ENCODE data around the gene BDKRB2. TPM values are rescaled to one million over a fixed set of nuclear protein-coding genes. Genes with fewer than 3 reads are reported as not detected.

The BDKRB2 gene
- total RNA-seq, 1 donor from 2014 or later: 23.3 TPM

DNA sequence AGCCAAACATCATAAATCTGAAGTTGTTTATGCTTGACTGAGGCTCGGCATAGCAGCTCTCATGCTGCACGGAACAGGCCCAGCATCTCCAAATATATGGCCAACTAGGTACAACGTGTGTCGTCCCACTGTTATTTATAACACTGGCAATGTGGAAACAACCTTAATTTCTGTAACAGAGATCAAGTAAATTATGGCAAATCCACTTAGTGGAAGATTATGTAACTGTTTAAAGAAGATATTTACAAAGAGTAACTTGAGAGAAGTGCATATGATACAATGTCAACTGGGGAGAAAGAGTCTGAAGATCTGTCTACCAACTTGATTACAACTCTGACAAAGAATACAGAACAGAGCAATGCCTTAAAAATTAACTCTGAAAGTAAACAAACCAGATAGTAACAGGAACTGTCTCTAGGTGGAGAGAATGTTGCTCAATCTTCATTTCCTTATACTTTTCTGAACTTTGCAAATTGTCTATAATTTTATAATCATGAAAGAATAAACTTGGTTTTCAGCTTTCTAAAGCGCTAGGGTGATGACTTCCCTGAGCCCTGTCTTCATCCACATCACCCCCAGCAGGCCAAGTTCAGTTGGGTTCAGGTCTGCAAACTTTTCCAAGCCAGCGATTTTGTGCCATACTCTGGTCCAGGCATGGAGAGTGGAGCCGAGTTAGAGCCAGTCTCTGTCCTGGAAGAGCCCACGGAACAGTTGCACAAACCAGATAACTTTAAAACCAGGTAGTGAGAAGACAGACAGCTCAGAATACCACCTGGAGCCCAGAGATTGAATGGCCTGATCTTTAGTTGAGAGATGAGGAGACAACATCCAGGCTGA is 44.3 kb upstream of the BDKRB2 start:
- H3K27ac ChIP-seq: peak overlapping the region; percentile 62

DNA sequence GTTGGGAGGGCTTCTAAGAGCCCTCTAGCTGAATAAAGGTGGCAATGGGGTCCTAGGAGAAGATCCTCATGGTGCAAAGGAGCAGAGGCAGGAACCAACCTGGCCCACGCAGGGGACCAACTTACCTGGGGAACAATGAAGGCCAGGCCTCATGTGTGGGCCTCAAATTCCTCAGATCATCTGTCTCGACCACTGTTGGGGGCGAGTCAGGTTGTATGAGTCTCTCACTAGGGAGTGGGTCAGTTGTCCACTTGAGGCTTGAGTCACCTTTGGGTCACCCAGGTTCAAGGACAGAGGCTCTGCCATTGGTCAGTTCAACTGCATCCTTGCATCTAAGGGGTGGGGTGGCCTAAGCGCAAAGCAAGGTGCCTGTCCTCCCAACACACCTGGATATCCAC is 43.7 kb upstream of the BDKRB2 start:
- DNase-seq (ENCODE audit: extremely low spot score in 2 of 2): peak in 1 of 2 donors; percentile 82
- no peaks in the 10 kb centered on the region for H3K36me3 ChIP-seq
- peaks cover 5% of the 10 kb centered on the region for H3K4me1 ChIP-seq
- H3K27me3 ChIP-seq: no peaks in the 10 kb centered on the region
- peak overlapping the region; percentile 62 for H3K27ac ChIP-seq
- no peak overlapping the region for H3K4me3 ChIP-seq
- intact Hi-C loops (cut with DNase I): no loop called here
- TF ChIP-seq, protein P1, sequence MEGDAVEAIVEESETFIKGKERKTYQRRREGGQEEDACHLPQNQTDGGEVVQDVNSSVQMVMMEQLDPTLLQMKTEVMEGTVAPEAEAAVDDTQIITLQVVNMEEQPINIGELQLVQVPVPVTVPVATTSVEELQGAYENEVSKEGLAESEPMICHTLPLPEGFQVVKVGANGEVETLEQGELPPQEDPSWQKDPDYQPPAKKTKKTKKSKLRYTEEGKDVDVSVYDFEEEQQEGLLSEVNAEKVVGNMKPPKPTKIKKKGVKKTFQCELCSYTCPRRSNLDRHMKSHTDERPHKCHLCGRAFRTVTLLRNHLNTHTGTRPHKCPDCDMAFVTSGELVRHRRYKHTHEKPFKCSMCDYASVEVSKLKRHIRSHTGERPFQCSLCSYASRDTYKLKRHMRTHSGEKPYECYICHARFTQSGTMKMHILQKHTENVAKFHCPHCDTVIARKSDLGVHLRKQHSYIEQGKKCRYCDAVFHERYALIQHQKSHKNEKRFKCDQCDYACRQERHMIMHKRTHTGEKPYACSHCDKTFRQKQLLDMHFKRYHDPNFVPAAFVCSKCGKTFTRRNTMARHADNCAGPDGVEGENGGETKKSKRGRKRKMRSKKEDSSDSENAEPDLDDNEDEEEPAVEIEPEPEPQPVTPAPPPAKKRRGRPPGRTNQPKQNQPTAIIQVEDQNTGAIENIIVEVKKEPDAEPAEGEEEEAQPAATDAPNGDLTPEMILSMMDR (IDR thresholded peaks at IDR 0.05): no peak
- TF ChIP-seq POLR2AphosphoS5 (IDR thresholded peaks at IDR 0.05; ENCODE audit: insufficient read depth in 1 of 2, low read depth in 1 of 2) (no peak), POLR2A (IDR thresholded peaks at IDR 0.05) (no peak)
- no peaks in the 10 kb centered on the region for H3K9me3 ChIP-seq

More for the DNA sequence above, 44.3 kb upstream of the BDKRB2 start:
- H3K27me3 ChIP-seq: no peaks in the 10 kb centered on the region
- intact Hi-C loops (cut with DNase I): no loop called here
- no peak overlapping the region for H3K4me3 ChIP-seq
- H3K4me1 ChIP-seq: no peaks in the 10 kb centered on the region
- TF ChIP-seq, protein P1 (IDR thresholded peaks at IDR 0.05): no peak
- TF ChIP-seq POLR2A (IDR thresholded peaks at IDR 0.05): no peak
- TF ChIP-seq POLR2AphosphoS5 (IDR thresholded peaks at IDR 0.05; ENCODE audit: insufficient read depth in 1 of 2, low read depth in 1 of 2): no peak
- no peaks in the 10 kb centered on the region for H3K36me3 ChIP-seq
- DNase-seq (ENCODE audit: extremely low spot score in 2 of 2): peak in 1 of 2 donors; percentile 89
- H3K9me3 ChIP-seq: no peaks in the 10 kb centered on the region

DNA sequence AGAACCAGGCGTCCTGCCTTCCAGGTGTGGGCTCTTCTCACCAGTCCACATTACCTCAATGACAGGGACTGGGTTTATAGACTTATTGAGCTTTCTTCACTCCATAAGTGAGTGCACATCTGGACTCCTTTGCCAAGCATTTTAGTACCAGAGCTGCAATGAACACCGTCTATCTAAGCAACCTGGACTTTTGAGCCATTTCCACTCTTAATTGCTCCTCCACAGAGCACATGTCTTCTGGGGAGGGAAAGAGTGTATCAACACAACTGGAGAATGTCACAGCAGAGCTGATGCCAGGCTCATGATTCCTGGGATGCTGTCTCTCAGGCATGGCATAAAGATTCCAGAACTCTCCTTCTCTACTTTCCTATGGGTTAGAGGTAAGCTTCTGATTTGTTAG is 43.0 kb upstream of the BDKRB2 start:
- intact Hi-C loops (cut with DNase I): no loop called here
- Histone ChIP-seq H3K27me3 (no peaks in the 10 kb centered on the region), H3K4me1 (peaks cover 12% of the 10 kb centered on the region), H3K27ac (no peak overlapping the region), H3K9me3 (no peaks in the 10 kb centered on the region), H3K36me3 (no peaks in the 10 kb centered on the region), H3K4me3 (no peak overlapping the region)
- TF ChIP-seq, protein P1 (IDR thresholded peaks at IDR 0.05): no peak
- TF ChIP-seq POLR2A (IDR thresholded peaks at IDR 0.05): no peak
- TF ChIP-seq POLR2AphosphoS5 (IDR thresholded peaks at IDR 0.05; ENCODE audit: insufficient read depth in 1 of 2, low read depth in 1 of 2): no peak
- DNase-seq (ENCODE audit: extremely low spot score in 2 of 2): peak in 1 of 2 donors; percentile 28

DNA sequence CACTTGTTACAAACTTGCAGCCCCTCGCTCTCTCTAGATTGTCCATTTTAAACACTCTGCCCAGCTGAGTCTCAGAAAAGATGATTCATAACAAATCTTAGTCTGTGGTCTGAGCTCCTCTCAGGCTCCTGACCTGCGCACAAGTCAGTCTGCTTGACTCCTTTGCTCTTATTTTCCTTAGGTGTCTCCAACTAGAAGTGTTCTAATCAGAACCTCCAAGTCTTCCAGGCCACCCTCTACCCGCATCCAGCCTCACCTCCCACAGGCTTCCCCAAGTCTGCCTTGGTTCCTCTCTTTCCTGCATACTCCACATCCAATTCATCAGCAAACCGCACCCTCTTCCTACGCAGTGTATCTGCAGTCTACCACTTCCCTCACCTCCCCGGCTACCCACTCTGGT is 42.4 kb upstream of the BDKRB2 start:
- H3K9me3 ChIP-seq: no peaks in the 10 kb centered on the region
- no peak overlapping the region for H3K4me3 ChIP-seq
- intact Hi-C loops (cut with DNase I): no loop called here
- no peaks in the 10 kb centered on the region for H3K27me3 ChIP-seq
- no peak overlapping the region for H3K27ac ChIP-seq
- TF ChIP-seq POLR2AphosphoS5 (IDR thresholded peaks at IDR 0.05; ENCODE audit: insufficient read depth in 1 of 2, low read depth in 1 of 2): no peak
- no peak for TF ChIP-seq POLR2A (IDR thresholded peaks at IDR 0.05)
- TF ChIP-seq, protein P1 (IDR thresholded peaks at IDR 0.05): no peak
- H3K4me1 ChIP-seq: peaks cover 18% of the 10 kb centered on the region
- no peak for DNase-seq (ENCODE audit: extremely low spot score in 2 of 2)
- no peaks in the 10 kb centered on the region for H3K36me3 ChIP-seq

DNA sequence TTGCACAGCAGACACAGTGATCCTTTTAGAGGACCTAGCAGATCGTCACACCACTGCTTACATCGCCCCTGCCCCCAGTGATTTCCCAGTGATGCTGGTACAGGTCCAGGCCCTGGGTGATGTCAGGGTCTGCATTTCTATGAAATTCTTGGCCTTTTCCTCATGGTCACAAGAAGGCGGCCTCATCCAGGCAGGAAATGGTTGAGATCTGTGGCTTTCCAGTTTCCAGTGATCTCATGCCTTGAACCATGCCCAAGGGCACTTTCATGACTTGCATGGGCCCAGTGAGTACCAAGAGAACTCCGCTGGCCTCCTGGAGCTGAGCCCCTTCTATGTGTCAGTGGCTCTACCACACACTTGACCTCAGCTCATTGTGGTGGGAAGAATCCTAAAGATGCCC is 41.9 kb upstream of the BDKRB2 start:
- no peaks in the 10 kb centered on the region for H3K27me3 ChIP-seq
- H3K4me3 ChIP-seq: no peak overlapping the region
- peak in 1 of 2 donors; percentile 55 for DNase-seq (ENCODE audit: extremely low spot score in 2 of 2)
- intact Hi-C loops (cut with DNase I): no loop called here
- H3K9me3 ChIP-seq: no peaks in the 10 kb centered on the region
- peaks cover 23% of the 10 kb centered on the region for H3K4me1 ChIP-seq
- no peaks in the 10 kb centered on the region for H3K36me3 ChIP-seq
- TF ChIP-seq, protein P1 (IDR thresholded peaks at IDR 0.05): no peak
- TF ChIP-seq POLR2AphosphoS5 (IDR thresholded peaks at IDR 0.05; ENCODE audit: insufficient read depth in 1 of 2, low read depth in 1 of 2) (no peak), POLR2A (IDR thresholded peaks at IDR 0.05) (no peak)
- no peak overlapping the region for H3K27ac ChIP-seq

Measured in vagina (tissue), 2 donors.